ENCODE measurements around the gene MRPL34. TPM values are rescaled to one million over a fixed set of nuclear protein-coding genes. Genes with fewer than 3 reads are reported as not detected.

The MRPL34 gene
- total RNA-seq, 1 donor from 2014 or later = 47.7 TPM

GRCh38 chr19:17281391-17282304 lies 24.0 kb upstream of the MRPL34 start, which contains the start of gene ANKLE1:
Gene ANKLE1, plus strand, starts transcription at chr19:17281901. Its CDS starts 20 bp downstream, at chr19:17281921.
- H3K9me3 Mint-ChIP-seq = no peaks in the 10 kb centered on the region
- H3K27ac Mint-ChIP-seq = no peak within 1 kb of the TSS
- peaks cover 2% of the 10 kb centered on the region for H3K4me1 Mint-ChIP-seq
- peak within 1 kb of the TSS; percentile 59 for H3K4me3 Mint-ChIP-seq
- peaks cover 10% of the 10 kb centered on the region for H3K36me3 Mint-ChIP-seq
- TF ChIP-seq CTCF (IDR thresholded peaks at IDR 0.05; ENCODE audit: unreplicated experiment) = no peak
- H3K27me3 Mint-ChIP-seq (ENCODE audit: low read depth) = peaks cover 11% of the 10 kb centered on the region
- peak in 1 of 2 experiments; percentile 52 for DNase-seq (ENCODE audit: low spot score in 2 of 2, unreplicated experiment in 2 of 2)

DNA sequence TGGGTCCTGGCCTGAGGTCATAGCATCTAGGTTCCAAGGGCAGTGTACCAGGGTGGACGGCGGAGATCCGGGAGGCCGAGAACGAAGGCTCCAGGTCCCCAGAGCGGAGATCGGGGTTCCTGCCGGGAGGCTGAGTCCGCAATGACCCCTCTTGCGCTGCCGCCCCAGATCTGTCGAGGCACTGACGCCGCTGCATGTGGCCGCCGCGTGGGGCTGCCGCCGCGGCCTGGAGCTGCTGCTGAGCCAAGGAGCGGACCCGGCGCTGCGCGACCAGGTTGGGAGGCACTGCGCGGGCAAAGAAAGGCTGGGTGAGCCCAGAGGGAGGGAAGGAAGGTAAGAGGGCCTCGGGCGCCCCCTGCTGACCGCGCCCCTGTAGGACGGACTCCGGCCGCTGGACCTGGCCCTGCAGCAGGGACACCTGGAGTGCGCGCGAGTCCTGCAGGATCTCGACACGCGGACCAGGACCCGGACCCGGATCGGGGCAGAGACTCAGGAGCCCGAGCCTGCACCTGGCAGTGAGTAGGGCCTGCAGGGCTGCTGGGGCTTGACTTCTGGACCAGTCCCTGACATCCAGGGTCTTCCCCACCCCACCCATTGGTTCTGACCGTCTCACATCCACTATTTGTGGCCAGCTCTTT lies 23.1 kb upstream of the MRPL34 start:
- peak; percentile 75 to 89 for DNase-seq (ENCODE audit: low spot score in 2 of 2, unreplicated experiment in 2 of 2)
- peak overlapping the region; percentile 59 for H3K4me3 Mint-ChIP-seq
- TF ChIP-seq CTCF (IDR thresholded peaks at IDR 0.05; ENCODE audit: unreplicated experiment) = peak; percentile 93
- H3K9me3 Mint-ChIP-seq = no peaks in the 10 kb centered on the region
- H3K4me1 Mint-ChIP-seq = peaks cover 2% of the 10 kb centered on the region
- peaks cover 11% of the 10 kb centered on the region for H3K27me3 Mint-ChIP-seq (ENCODE audit: low read depth)
- H3K36me3 Mint-ChIP-seq = peaks cover 3% of the 10 kb centered on the region
- no peak overlapping the region for H3K27ac Mint-ChIP-seq

GRCh38 chr19:17283504-17283996 lies 22.1 kb upstream of the MRPL34 start:
- Mint-ChIP-seq H3K4me1 (peaks cover 2% of the 10 kb centered on the region), H3K27ac (no peak overlapping the region), H3K4me3 (no peak overlapping the region), H3K9me3 (no peaks in the 10 kb centered on the region), H3K27me3 (ENCODE audit: low read depth) (peaks cover 11% of the 10 kb centered on the region), H3K36me3 (peaks cover 2% of the 10 kb centered on the region)
- TF ChIP-seq CTCF (IDR thresholded peaks at IDR 0.05; ENCODE audit: unreplicated experiment) = no peak
- no peak for DNase-seq (ENCODE audit: low spot score in 2 of 2, unreplicated experiment in 2 of 2)

DNA sequence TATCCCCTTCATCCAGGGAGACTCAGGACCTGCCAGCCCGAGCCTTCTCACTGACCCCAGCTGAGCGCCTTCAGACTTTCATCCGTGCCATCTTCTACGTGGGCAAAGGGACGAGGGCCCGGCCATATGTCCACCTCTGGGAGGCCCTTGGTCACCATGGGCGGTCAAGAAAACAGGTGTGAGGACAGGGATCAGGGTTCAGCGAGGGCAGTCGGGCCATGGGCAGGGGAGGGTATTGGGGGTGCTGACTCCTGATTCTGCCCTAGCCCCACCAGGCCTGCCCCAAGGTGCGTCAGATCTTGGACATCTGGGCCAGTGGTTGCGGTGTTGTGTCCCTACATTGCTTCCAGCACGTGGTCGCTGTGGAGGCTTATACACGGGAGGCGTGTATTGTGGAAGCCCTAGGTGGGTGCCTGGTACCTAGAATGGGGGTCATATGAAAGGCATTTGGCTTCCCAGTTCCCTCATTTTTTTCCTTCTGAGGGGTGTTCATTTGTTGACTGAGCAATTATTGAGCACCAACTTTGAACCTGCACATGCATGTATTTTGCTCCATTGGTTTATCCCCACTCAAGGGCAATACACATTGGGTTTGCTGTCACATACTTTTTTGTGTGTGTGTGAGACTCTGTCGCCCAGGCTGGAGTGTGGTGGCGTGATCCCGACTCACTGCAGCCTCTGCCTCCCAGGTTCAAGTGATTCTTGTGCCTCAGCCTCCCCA lies 20.1 kb upstream of the MRPL34 start:
- TF ChIP-seq CTCF (IDR thresholded peaks at IDR 0.05; ENCODE audit: unreplicated experiment) = no peak
- DNase-seq (ENCODE audit: low spot score in 2 of 2, unreplicated experiment in 2 of 2) = no peak
- no peak overlapping the region for H3K27ac Mint-ChIP-seq
- no peaks in the 10 kb centered on the region for H3K9me3 Mint-ChIP-seq
- H3K4me3 Mint-ChIP-seq = no peak overlapping the region
- peaks cover 11% of the 10 kb centered on the region for H3K27me3 Mint-ChIP-seq (ENCODE audit: low read depth)
- no peaks in the 10 kb centered on the region for H3K36me3 Mint-ChIP-seq
- peaks cover 2% of the 10 kb centered on the region for H3K4me1 Mint-ChIP-seq

DNA sequence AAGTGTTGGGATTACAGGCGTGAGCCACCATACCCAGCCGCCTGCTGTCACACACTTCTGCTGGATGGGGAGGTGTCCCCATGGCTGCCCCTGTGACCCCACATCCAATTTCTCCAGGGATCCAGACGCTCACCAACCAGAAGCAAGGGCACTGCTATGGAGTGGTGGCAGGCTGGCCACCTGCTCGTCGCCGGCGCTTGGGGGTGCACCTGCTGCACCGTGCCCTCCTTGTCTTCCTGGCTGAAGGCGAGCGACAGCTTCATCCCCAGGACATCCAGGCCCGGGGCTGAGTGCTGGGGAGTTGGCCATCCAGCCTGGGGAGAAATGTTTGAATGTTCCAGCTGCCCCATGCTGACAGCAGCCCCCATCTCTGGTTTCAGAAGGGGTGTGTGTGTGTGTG lies 19.4 kb upstream of the MRPL34 start:
- H3K9me3 Mint-ChIP-seq = no peaks in the 10 kb centered on the region
- no peak for TF ChIP-seq CTCF (IDR thresholded peaks at IDR 0.05; ENCODE audit: unreplicated experiment)
- no peaks in the 10 kb centered on the region for H3K36me3 Mint-ChIP-seq
- H3K27ac Mint-ChIP-seq = no peak overlapping the region
- peaks cover 10% of the 10 kb centered on the region for H3K27me3 Mint-ChIP-seq (ENCODE audit: low read depth)
- peaks cover 2% of the 10 kb centered on the region for H3K4me1 Mint-ChIP-seq
- no peak overlapping the region for H3K4me3 Mint-ChIP-seq
- no peak for DNase-seq (ENCODE audit: low spot score in 2 of 2, unreplicated experiment in 2 of 2)

Data from mesothelial cell of epicardium (in vitro differentiated cells).